PC-9 (cell line): ENCODE results near the gene KRT9.
A peak's percentile ranks its signal among the peaks of the same experiment; 100 is the strongest.

Experiments used
- EZH2 ChIP-seq: fragments of 200-600 bp; sonication (generic); IDR thresholded peaks from 2 replicates; pipeline ENCODE4 v1.8.0; 2017; ENCODE audit warnings: antibody characterized with exemption, low read depth
- TF ChIP-seq, protein P1 (sequence below): fragments of 200-600 bp; sonication (generic); conservative IDR thresholded peaks from 2 replicates; pipeline ENCODE4 v1.6.1; 2017; ENCODE audit warnings: mixed run types, antibody characterized with exemption, mild to moderate bottlenecking, moderate library complexity

GRCh38 chr17:41548844-41549595 lies 22.8 kb downstream of the KRT9 start:
- TF ChIP-seq, protein P1, sequence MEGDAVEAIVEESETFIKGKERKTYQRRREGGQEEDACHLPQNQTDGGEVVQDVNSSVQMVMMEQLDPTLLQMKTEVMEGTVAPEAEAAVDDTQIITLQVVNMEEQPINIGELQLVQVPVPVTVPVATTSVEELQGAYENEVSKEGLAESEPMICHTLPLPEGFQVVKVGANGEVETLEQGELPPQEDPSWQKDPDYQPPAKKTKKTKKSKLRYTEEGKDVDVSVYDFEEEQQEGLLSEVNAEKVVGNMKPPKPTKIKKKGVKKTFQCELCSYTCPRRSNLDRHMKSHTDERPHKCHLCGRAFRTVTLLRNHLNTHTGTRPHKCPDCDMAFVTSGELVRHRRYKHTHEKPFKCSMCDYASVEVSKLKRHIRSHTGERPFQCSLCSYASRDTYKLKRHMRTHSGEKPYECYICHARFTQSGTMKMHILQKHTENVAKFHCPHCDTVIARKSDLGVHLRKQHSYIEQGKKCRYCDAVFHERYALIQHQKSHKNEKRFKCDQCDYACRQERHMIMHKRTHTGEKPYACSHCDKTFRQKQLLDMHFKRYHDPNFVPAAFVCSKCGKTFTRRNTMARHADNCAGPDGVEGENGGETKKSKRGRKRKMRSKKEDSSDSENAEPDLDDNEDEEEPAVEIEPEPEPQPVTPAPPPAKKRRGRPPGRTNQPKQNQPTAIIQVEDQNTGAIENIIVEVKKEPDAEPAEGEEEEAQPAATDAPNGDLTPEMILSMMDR: peak; percentile 94
- no peak for TF ChIP-seq EZH2
